ENCODE measurements around the gene MSANTD7.

GRCh38 chr10:14859775-14860174 lies 21.7 kb downstream of the MSANTD7 start:
- TF ChIP-seq CTCF (IDR thresholded peaks at IDR 0.05; ENCODE audit: borderline replicate concordance, extremely low read depth, low read length, poor library complexity, severe bottlenecking) (no peak), EZH2 (IDR thresholded peaks at IDR 0.05; ENCODE audit: borderline replicate concordance, low read depth, low read length, severe bottlenecking) (no peak)
